Neutrophil (primary cell): ENCODE data around the gene ZNF804B.

Experiments
- H3K27ac ChIP-seq: fragments of 200-600 bp; sonication (generic); 2 replicates; pipeline ENCODE4 v1.5.1; 2016; ENCODE audit warnings: mild to moderate bottlenecking, moderate library complexity
- H3K27me3 ChIP-seq: fragments of 200-600 bp; sonication (generic); 2 replicates; pipeline ENCODE4 v1.6.0; 2016; ENCODE audit warnings: mild to moderate bottlenecking
- H3K36me3 ChIP-seq: fragments of 200-600 bp; sonication (generic); 2 replicates; pipeline ENCODE4 v1.5.1; 2017
- H3K4me1 ChIP-seq, 2 experiments: fragments of 200-600 bp in 1 of 2; sonication (generic) in 1 of 2; 1 replicate in 1 of 2; 2 replicates in 1 of 2; pipeline versions ENCODE4 v1.5.1 to v1.6.1; 2013 to 2016; ENCODE audit warnings: low read depth in 1 of 2, low read length in 1 of 2, mild to moderate bottlenecking in 1 of 2, moderate library complexity in 1 of 2; ENCODE audit not compliant: control insufficient read depth in 1 of 2, insufficient read depth in 1 of 2
- H3K4me3 ChIP-seq, 2 experiments: fragments of 200-600 bp in 1 of 2; sonication (generic) in 1 of 2; 1 replicate in 1 of 2; 2 replicates in 1 of 2; pipeline ENCODE4 v1.5.1; 2013 to 2016; ENCODE audit warnings: low read depth in 1 of 2, low read length in 1 of 2, mild to moderate bottlenecking in 1 of 2, moderate library complexity in 1 of 2
- H3K9me3 ChIP-seq: fragments of 200-600 bp; sonication (generic); 2 replicates; pipeline ENCODE4 v1.5.1; 2016
- CTCF ChIP-seq: fragments of 200-600 bp; sonication (generic); IDR thresholded peaks from 2 replicates; pipeline ENCODE4 v1.5.1; 2016; ENCODE audit warnings: antibody characterized with exemption

Gene ZNF804B

DNA sequence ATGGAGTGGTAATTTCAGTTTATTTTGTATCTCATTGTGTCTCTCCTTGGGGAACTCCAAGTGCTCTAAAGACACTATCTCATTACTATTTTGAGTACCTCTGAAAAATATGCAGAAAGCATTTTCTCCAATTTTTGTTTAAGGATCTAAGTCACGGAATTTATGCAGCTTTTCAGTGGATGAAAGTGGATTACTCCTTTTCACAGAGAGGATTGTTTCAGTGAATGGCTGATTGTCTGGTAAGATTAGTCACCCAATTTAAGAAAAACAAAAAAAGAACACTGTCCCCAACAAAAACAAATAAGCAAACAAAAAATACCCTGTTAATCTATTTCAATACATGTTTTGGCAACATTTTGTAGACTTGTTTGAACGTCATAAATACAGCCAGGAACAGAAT lies 374.3 kb downstream of the ZNF804B start:
- H3K36me3 ChIP-seq = no peaks in the 10 kb centered on the region
- H3K9me3 ChIP-seq = no peaks in the 10 kb centered on the region

GRCh38 chr7:89145801-89146200 lies 386.3 kb downstream of the ZNF804B start:
- no peaks in the 10 kb centered on the region for H3K9me3 ChIP-seq
- no peak overlapping the region for H3K27ac ChIP-seq
- no peaks in the 10 kb centered on the region for H3K27me3 ChIP-seq
- TF ChIP-seq CTCF = no peak
- H3K36me3 ChIP-seq = no peaks in the 10 kb centered on the region
- no peak overlapping the region for H3K4me3 ChIP-seq
- no peaks in the 10 kb centered on the region for H3K4me1 ChIP-seq

More for the DNA sequence above, 374.3 kb downstream of the ZNF804B start:
- Histone ChIP-seq H3K27me3 (no peaks in the 10 kb centered on the region), H3K4me3 (no peak overlapping the region), H3K27ac (no peak overlapping the region), H3K4me1 (no peaks in the 10 kb centered on the region)
- TF ChIP-seq CTCF = no peak

DNA sequence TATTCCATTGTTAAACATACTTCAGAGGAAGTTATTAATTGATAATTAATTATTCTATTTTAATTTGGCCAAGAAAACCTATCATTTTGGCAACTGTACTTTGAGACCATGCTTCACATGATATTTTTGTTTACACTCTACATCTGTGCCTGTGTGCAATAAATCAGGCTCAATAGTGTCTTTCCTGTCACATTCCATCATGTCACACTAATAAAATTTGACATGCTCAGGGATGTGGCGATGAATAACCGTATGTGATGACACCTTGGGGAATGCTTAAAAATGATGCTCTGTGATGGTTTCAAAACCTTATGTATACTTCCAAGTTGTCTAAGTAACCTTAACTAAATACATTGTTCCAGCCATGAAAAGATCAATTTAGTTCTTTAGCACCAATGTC lies 400.6 kb downstream of the ZNF804B start:
- no peaks in the 10 kb centered on the region for H3K36me3 ChIP-seq
- no peak overlapping the region for H3K27ac ChIP-seq
- no peaks in the 10 kb centered on the region for H3K9me3 ChIP-seq
- H3K4me1 ChIP-seq = no peaks in the 10 kb centered on the region
- no peaks in the 10 kb centered on the region for H3K27me3 ChIP-seq
- TF ChIP-seq CTCF = no peak
- no peak overlapping the region for H3K4me3 ChIP-seq

- Histone ChIP-seq H3K9me3 (no peaks in the 10 kb centered on the region), H3K4me3 (no peak overlapping the region), H3K27ac (no peak overlapping the region), H3K27me3 (no peaks in the 10 kb centered on the region), H3K4me1 (no peaks in the 10 kb centered on the region), H3K36me3 (no peaks in the 10 kb centered on the region)
- no peak for TF ChIP-seq CTCF
These were observed 405.9 kb downstream of the ZNF804B start for GRCh38 chr7:89165421-89165820.

DNA sequence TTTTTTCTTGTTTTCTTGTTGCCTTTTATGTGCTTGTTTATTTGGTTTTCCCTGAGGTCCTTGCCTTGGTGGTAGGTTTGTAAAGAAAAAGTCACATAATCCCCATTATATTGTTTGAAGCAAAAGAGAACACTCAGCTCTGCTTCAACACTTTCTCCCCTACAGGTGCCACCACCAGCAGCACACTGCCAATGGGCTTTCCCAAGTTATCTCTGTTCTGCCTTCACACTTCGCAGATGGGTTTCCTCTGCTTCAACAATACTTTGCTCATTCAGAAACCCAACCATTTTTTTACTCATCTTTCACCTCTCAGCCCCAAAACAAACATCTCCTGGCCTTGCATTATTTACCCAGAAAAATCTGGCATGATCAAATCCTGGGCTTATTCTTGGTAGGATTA lies 411.1 kb downstream of the ZNF804B start:
- Histone ChIP-seq H3K36me3 (no peaks in the 10 kb centered on the region), H3K9me3 (no peaks in the 10 kb centered on the region), H3K27me3 (no peaks in the 10 kb centered on the region), H3K4me1 (no peaks in the 10 kb centered on the region), H3K4me3 (no peak overlapping the region), H3K27ac (no peak overlapping the region)
- no peak for TF ChIP-seq CTCF

DNA sequence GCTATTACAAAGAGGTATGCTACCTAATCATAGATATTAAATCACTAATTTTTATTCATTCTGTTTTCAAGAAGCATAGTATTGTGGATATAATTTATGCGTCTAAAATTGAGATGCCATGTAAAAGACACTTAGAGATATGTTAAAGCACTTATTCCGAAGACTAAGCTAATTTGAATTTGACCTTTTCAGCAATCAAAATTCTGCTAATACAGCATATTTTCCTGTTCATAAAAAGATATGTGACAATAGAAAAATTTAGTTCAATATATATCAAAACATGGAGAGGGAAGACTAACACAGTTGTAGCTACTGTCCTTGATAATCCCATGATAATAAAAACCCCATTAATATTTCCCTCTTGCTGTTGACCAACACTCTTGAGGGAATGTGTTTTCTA lies 422.6 kb downstream of the ZNF804B start:
- H3K27me3 ChIP-seq = no peaks in the 10 kb centered on the region
- no peak overlapping the region for H3K27ac ChIP-seq
- H3K4me1 ChIP-seq = no peaks in the 10 kb centered on the region
- no peak overlapping the region for H3K4me3 ChIP-seq
- H3K9me3 ChIP-seq = no peaks in the 10 kb centered on the region
- H3K36me3 ChIP-seq = no peaks in the 10 kb centered on the region
- no peak for TF ChIP-seq CTCF
